OCI-LY3 (cell line): ENCODE data around the gene ZNRF2.

Experiments used
- CTCF ChIP-seq: fragments of 200-600, 300-600 bp; sonication (generic); IDR thresholded peaks from 2 replicates; pipeline ENCODE4 v1.5.1; 2014; ENCODE audit warnings: antibody characterized with exemption, low read length, low read depth
- EZH2phosphoT487 ChIP-seq: fragments of 200-600 bp; shearing (Covaris generic); IDR thresholded peaks from 2 replicates; pipeline ENCODE4 v1.6.1; 2018; ENCODE audit warnings: antibody characterized with exemption, mixed run types, low read depth

GRCh38 chr7:30352169-30352568 lies 67.8 kb downstream of the ZNRF2 start:
- TF ChIP-seq CTCF, result peak; percentile 52
- TF ChIP-seq EZH2phosphoT487, result no peak
